ENCODE results near the gene SLC2A5. TPM values are rescaled to one million over a fixed set of nuclear protein-coding genes. Genes with fewer than 3 reads are reported as not detected.

The SLC2A5 gene
- total RNA-seq, 1 donor from 2014 or later = not detected

- no peaks in the 10 kb centered on the region for H3K9me3 Mint-ChIP-seq (ENCODE audit: low read depth)
- no peaks in the 10 kb centered on the region for H3K36me3 Mint-ChIP-seq (ENCODE audit: insufficient read depth)
- H3K27ac Mint-ChIP-seq = no peak overlapping the region
- no peak for DNase-seq (ENCODE audit: low spot score, unreplicated experiment)
- TF ChIP-seq, protein P1, sequence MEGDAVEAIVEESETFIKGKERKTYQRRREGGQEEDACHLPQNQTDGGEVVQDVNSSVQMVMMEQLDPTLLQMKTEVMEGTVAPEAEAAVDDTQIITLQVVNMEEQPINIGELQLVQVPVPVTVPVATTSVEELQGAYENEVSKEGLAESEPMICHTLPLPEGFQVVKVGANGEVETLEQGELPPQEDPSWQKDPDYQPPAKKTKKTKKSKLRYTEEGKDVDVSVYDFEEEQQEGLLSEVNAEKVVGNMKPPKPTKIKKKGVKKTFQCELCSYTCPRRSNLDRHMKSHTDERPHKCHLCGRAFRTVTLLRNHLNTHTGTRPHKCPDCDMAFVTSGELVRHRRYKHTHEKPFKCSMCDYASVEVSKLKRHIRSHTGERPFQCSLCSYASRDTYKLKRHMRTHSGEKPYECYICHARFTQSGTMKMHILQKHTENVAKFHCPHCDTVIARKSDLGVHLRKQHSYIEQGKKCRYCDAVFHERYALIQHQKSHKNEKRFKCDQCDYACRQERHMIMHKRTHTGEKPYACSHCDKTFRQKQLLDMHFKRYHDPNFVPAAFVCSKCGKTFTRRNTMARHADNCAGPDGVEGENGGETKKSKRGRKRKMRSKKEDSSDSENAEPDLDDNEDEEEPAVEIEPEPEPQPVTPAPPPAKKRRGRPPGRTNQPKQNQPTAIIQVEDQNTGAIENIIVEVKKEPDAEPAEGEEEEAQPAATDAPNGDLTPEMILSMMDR (IDR thresholded peaks at IDR 0.05; ENCODE audit: unreplicated experiment) = no peak
- H3K4me1 Mint-ChIP-seq (ENCODE audit: low read depth) = no peaks in the 10 kb centered on the region
- H3K27me3 Mint-ChIP-seq = peaks cover 4% of the 10 kb centered on the region
- no peak overlapping the region for H3K4me3 Mint-ChIP-seq (ENCODE audit: low read depth)
These were observed 2.3 kb downstream of the SLC2A5 start for GRCh38 chr1:9066945-9067807.

- H3K27ac Mint-ChIP-seq = no peak overlapping the region
- no peak for DNase-seq (ENCODE audit: low spot score, unreplicated experiment)
- no peak overlapping the region for H3K4me3 Mint-ChIP-seq (ENCODE audit: low read depth)
- H3K27me3 Mint-ChIP-seq = peaks cover 6% of the 10 kb centered on the region
- no peaks in the 10 kb centered on the region for H3K4me1 Mint-ChIP-seq (ENCODE audit: low read depth)
- no peaks in the 10 kb centered on the region for H3K36me3 Mint-ChIP-seq (ENCODE audit: insufficient read depth)
- TF ChIP-seq, protein P1 (IDR thresholded peaks at IDR 0.05; ENCODE audit: unreplicated experiment) = no peak
- H3K9me3 Mint-ChIP-seq (ENCODE audit: low read depth) = no peaks in the 10 kb centered on the region
These were observed 4.2 kb downstream of the SLC2A5 start for GRCh38 chr1:9065213-9065751.

DNA sequence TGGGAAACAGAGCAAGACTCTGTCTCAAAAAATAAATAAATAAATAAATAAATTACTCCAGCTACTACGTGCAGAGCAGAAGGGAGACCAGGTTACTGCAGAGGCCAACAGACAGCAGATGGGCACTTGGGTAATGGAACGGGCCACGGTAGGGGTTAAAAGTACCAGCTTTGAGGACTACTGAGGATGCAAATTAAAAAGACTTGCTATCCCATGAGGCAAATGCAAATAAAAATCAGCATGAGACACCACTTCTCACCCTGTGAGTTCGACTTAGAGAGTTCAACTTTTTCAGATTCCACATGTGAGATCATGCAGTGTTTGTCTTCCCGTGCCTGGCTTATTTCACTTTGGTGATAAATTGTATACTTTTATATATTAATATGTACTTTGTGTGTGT, 6.6 kb downstream of the SLC2A5 start:
- DNase-seq (ENCODE audit: low spot score, unreplicated experiment) = no peak
- Mint-ChIP-seq H3K36me3 (ENCODE audit: insufficient read depth) (no peaks in the 10 kb centered on the region), H3K9me3 (ENCODE audit: low read depth) (no peaks in the 10 kb centered on the region), H3K27ac (no peak overlapping the region), H3K4me3 (ENCODE audit: low read depth) (no peak overlapping the region), H3K4me1 (ENCODE audit: low read depth) (no peaks in the 10 kb centered on the region), H3K27me3 (peaks cover 2% of the 10 kb centered on the region)
- TF ChIP-seq, protein P1 (IDR thresholded peaks at IDR 0.05; ENCODE audit: unreplicated experiment) = no peak

DNA sequence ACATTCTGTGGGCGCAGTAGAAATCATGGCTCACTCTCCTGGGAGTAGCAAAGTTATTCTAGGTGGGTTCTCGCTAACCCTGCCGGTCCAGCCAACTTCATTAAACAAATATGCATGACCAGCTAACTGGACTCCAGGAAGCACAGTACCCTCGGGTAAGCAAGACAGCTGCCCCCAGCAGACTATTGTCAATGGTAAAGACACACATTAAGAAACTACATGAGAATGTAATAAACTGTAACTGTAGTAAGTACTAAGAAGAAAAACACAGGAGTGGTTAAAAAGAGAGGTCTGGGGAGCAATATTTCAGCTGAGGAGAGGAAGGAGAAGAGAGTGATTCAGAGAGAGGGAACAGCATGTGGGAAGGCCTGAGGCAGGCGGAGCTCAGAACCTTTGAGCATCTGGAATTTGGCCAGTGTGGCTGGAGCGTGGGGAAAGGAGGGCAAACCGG, 7.4 kb downstream of the SLC2A5 start:
- no peak overlapping the region for H3K27ac Mint-ChIP-seq
- H3K27me3 Mint-ChIP-seq = peaks cover 2% of the 10 kb centered on the region
- no peak for DNase-seq (ENCODE audit: low spot score, unreplicated experiment)
- no peak overlapping the region for H3K4me3 Mint-ChIP-seq (ENCODE audit: low read depth)
- no peaks in the 10 kb centered on the region for H3K9me3 Mint-ChIP-seq (ENCODE audit: low read depth)
- H3K36me3 Mint-ChIP-seq (ENCODE audit: insufficient read depth) = no peaks in the 10 kb centered on the region
- no peaks in the 10 kb centered on the region for H3K4me1 Mint-ChIP-seq (ENCODE audit: low read depth)
- TF ChIP-seq, protein P1 (IDR thresholded peaks at IDR 0.05; ENCODE audit: unreplicated experiment) = no peak

GRCh38 chr1:9061252-9061960, 8.0 kb downstream of the SLC2A5 start:
- H3K27ac Mint-ChIP-seq = no peak overlapping the region

More at GRCh38 chr1:9061252-9061960, 8.0 kb downstream of the SLC2A5 start:
- DNase-seq (ENCODE audit: low spot score, unreplicated experiment) = no peak
- TF ChIP-seq, protein P1 (IDR thresholded peaks at IDR 0.05; ENCODE audit: unreplicated experiment) = no peak
- Mint-ChIP-seq H3K36me3 (ENCODE audit: insufficient read depth) (no peaks in the 10 kb centered on the region), H3K4me3 (ENCODE audit: low read depth) (no peak overlapping the region), H3K4me1 (ENCODE audit: low read depth) (no peaks in the 10 kb centered on the region), H3K9me3 (ENCODE audit: low read depth) (no peaks in the 10 kb centered on the region), H3K27me3 (peaks cover 2% of the 10 kb centered on the region)

All from progenitor cell of endocrine pancreas (in vitro differentiated cells).